DMS 273 treated with DMSO at 0.1 percent for 48 hours (cell line): ENCODE results near the gene TBC1D4.
A peak's percentile ranks its signal among the peaks of the same experiment; 100 is the strongest.

ENCODE experiments used
- DNase-seq: peaks from one replicate; lab custom pipeline; 2025; lab: John Stamatoyannopoulos, UW

The TBC1D4 gene, protein sequence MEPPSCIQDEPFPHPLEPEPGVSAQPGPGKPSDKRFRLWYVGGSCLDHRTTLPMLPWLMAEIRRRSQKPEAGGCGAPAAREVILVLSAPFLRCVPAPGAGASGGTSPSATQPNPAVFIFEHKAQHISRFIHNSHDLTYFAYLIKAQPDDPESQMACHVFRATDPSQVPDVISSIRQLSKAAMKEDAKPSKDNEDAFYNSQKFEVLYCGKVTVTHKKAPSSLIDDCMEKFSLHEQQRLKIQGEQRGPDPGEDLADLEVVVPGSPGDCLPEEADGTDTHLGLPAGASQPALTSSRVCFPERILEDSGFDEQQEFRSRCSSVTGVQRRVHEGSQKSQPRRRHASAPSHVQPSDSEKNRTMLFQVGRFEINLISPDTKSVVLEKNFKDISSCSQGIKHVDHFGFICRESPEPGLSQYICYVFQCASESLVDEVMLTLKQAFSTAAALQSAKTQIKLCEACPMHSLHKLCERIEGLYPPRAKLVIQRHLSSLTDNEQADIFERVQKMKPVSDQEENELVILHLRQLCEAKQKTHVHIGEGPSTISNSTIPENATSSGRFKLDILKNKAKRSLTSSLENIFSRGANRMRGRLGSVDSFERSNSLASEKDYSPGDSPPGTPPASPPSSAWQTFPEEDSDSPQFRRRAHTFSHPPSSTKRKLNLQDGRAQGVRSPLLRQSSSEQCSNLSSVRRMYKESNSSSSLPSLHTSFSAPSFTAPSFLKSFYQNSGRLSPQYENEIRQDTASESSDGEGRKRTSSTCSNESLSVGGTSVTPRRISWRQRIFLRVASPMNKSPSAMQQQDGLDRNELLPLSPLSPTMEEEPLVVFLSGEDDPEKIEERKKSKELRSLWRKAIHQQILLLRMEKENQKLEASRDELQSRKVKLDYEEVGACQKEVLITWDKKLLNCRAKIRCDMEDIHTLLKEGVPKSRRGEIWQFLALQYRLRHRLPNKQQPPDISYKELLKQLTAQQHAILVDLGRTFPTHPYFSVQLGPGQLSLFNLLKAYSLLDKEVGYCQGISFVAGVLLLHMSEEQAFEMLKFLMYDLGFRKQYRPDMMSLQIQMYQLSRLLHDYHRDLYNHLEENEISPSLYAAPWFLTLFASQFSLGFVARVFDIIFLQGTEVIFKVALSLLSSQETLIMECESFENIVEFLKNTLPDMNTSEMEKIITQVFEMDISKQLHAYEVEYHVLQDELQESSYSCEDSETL (N-terminal part only)

DNA sequence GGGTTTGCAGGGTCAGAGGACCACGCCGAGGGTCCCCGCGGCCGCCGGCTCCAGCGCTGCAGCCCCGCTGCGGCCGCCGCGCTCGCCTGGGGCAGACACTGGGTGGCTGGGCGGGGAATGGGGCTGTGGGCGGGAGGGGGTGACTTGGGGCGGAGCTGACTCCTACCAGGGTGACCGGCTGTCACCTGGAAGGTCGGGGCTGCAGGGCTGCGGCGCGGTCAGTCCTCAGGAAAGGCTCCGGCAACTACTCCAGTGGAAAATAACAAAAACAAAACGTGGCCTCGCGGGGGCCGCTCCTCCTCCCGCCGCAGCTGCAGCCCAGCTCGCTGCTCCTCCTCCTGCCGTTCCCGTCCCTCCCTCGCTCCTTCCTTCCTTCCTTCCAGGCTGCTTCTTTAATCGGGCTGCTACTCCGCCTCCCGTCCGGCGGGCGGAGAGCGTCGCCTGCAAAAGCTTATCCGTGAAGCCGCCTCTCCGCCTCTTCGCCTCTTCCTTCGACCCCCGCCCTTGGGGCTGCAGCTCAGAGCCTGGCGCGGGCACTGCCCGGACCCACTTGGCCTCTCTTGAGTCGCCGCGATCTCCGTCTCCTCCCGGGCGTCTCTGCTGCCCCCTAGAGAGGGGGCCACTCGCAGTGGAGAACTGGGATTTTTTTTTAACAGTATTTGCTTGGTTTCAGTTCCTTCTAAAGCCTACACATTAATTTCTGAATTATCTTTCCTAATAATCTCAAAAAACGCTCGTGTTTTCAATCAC, at the start of gene TBC1D4:
TSS of gene TBC1D4 (minus strand) at position 100 of the 750 bp plus-strand sequence. CDS start 402 bp downstream, outside the sequence.
- DNase-seq, result peak; percentile 78

DNA sequence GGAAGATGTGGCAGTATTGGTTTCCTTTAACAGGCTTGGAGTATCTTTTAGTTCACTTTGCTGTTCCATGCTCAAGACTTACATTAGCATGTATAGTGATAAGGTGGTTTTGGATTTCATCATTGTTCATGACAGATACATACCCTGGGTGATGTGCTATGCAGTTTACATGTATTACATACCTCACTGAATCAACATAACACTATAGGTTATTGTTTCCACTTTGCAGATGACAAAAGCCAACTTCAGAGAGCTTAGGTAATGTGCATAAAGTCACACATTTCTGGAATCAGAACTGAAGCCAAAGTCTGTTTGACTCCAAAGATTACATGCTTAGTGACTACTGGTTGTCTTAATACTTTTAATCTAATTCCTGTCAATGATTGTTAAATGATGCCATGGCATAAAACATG, 48.6 kb upstream of the TBC1D4 start:
- no peak for DNase-seq

- DNase-seq, result no peak
Measured at GRCh38 chr13:75521956-75522355, 40.0 kb upstream of the TBC1D4 start.

DNA sequence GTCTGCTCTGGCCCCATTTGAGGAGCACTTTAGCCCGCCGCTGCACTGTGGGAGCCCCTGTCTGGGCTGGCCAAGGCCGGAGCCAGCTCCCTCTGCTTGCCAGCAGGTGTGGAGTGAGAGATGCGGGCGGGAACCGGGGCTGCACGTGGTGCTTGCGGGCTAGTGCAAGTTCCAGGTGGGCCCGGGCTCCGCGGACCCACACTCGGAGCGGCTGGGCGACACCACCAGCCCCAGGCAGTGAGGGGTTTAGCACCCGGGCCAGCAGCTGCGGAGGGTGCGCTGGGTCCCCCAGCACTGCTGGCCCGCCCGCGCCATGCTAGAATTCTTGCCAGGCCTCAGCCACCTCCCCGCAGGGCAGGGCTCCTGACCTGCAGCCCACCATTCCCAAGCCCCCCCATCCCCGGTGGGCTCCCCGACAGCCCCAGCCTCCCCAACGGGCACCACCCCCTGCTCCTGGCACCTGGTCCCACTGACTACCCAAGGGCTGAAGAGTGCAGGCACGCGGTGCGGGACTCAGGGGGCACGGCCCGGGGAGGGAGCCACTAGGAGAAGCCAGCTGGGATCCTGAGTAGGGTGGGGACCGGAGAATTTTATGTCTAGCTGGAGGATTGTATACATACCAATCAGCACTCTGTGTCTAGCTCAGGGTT, 36.6 kb upstream of the TBC1D4 start:
- DNase-seq, result no peak

DNA sequence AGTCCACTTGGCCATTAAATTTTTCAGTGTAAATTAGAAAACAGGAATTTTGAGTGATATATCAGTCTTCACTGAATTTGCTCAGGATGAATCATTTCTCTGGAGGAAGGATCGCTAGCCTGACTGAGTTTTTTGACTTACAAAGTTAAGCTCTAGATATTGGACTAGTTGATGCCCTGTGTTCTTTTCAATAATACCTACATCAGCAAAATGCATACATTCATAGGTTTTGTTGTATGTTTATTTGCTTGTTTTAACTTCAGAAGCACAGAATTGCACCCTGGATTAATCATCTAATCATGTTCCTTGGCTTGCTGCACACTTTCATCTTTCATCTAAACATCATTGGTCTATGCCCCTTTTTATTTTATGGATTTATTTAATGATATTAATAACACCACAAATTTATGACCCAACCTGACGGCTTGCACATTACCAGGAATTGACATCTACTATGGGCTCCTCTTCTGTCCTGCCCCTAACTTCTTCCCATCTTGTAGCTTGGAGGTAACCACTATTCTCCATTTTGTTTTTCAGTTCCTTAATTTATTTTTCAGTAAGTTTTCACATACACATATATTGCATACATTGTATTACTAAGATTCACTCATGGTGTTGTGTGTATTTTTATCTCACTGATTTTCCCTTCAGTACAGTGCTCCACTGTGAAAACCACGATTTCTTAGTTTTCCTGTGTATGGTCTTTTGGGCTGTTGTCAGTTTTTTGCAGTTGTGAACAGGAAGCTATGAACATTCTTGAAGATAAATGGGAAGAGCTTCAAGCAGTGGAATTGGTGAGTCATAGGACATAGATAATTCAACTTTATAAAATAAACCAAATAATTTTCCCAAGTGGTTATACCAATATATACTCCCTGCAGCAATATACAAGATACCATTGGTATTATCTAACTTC, 32.4 kb upstream of the TBC1D4 start:
- no peak for DNase-seq

DNA sequence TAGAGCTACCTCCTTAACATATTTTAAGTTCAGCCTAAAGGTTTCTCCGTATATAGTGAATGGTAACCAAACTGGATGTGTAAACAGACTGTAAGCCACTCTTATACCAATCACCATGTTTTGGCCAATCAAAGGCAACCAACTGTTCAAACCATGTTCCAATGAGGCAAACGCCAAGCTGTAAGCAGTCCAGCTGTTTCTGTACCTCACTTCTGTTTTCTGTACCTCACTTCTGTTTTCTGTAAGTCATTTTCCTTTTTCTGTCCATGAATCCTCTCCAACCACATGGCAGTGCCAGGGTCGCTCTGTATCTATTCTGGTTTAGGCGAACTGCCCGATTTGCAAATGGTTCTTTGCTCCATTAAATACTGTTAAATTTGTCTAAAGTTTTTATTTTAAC, 31.3 kb upstream of the TBC1D4 start:
- no peak for DNase-seq

GRCh38 chr13:75512253-75512652, 30.3 kb upstream of the TBC1D4 start:
- DNase-seq, result no peak

GRCh38 chr13:75511051-75511625, 29.2 kb upstream of the TBC1D4 start:
- no peak for DNase-seq

- DNase-seq, result no peak
Measured at GRCh38 chr13:75508002-75508548, 26.1 kb upstream of the TBC1D4 start.

DNA sequence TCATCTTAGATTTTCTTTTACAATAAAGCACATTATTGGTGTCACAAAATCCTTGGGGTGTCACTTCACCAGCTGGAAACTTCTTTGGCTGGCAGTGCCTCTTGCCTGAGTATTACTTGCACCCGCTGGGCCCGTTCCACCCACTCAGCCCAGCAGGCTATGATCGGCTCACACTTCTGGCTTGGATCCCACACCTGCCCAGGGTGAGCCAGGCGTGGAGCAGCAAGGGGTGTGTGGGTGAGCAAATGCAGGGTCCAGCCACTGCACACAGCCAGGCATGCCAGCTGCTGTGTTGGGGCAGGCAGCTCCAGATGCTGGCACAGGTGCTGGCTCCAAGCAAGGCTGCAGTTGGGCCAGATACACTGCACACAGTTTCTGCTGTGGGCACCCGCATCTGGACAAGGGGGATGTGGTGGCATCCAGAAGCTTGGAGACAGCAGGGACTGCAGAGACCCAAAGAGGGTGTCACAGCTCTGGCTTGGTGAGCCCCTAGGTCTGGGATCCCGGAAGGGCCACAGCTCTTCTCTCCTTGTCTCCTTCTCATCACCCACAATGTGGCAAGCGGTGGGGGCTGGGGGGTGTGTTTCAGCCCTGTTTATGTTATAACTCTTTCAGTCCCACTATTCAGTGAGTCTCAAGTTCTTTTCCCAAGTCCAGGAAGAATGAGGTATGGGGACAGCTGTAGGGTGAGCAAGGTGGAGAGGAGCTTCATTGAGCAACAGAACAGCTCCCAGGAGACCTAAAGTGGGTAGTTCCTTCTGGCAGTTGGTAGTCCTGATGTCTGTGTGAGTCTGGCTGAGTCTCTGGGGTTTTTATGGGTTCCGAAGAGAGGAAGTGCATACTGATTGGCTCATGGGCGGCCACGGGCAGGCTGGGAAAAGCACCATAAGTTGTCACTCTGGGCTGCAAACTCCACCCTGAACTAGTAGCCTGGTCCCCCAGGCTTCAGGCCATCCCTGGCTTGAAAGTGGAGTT, 25.3 kb upstream of the TBC1D4 start:
- DNase-seq, result no peak

DNA sequence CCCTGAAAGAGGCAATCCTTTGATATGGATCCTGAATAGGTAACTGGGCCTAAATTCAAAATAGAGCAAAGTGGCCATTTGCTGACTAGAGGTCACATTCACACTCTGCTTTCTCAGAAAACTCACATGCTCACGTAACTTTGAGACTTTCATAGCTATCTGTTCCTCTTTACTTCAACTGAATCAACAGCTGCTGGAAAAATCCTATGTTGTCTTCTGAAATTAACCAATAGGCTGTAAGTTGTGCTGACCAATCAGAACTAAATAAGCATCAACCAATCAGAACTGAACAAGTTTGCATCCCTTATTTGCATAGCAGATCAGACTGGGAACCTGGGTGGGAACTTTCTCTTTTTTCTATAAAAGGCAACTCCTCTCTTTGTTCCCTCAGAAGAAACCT, 24.0 kb upstream of the TBC1D4 start:
- no peak for DNase-seq

DNA sequence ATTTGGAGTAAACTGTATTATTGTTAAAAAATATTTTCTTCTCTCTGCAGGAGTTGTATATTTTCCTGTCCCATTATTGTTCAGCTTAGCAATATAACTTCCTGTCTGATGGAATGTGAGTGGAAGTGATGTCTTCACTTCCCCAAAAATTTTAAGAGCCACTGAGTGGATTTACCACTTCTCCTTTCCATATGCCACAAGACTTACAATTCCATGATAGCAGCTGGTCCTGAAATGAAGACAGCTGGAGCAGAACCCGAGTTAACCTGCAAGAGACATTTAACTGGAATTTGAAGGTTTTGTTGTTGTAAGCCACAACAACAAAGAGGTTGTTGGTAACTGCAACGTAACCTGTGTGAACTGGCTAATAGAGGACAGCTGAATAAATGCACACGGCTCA, 23.4 kb upstream of the TBC1D4 start:
- DNase-seq, result no peak

- no peak for DNase-seq
Measured at GRCh38 chr13:75495938-75496337, 14.0 kb upstream of the TBC1D4 start.

DNA sequence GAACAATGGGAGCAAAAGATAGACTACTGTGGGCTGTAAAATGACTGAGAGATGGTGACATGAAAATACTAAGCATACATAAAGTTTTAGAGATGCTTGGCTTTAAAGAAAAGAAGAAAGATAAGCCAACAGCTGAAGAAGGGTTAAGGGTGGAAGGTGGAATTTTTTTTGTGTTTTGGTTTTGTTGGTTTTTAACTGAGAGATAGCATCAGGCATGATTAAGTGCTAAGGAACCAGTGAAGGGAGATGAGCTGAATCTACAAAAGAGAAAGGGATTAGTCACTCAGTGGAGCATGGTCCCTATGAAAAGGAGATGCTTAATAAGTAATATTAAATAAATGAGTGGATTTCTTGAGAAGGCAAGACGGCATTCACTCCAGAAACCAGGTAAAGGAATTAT, 12.5 kb upstream of the TBC1D4 start:
- DNase-seq, result no peak

GRCh38 chr13:75493156-75493555, 11.2 kb upstream of the TBC1D4 start:
- no peak for DNase-seq

- DNase-seq, result no peak
Measured at GRCh38 chr13:75492389-75492788, 10.4 kb upstream of the TBC1D4 start.

GRCh38 chr13:75491376-75491775, 9.4 kb upstream of the TBC1D4 start:
- DNase-seq, result no peak
